Measurements from ENCODE around the gene ZNF581.

ZNF581 gene

GRCh38 chr19:55683449-55684261 lies 40.2 kb downstream of the ZNF581 start:
- no peak for DNase-seq

GRCh38 chr19:55684946-55685681 lies 41.7 kb downstream of the ZNF581 start:
- DNase-seq = no peak

- DNase-seq = no peak
Observed at GRCh38 chr19:55685776-55686175, 42.3 kb downstream of the ZNF581 start.

- DNase-seq = no peak
Observed at GRCh38 chr19:55686311-55687050, 43.0 kb downstream of the ZNF581 start.

GRCh38 chr19:55687281-55688201 lies 44.1 kb downstream of the ZNF581 start:
- no peak for DNase-seq

- peak; percentile 72 for DNase-seq
Observed at GRCh38 chr19:55688422-55689218, 45.2 kb downstream of the ZNF581 start.

- DNase-seq = no peak
Observed at GRCh38 chr19:55689411-55690108, 46.1 kb downstream of the ZNF581 start.

GRCh38 chr19:55690109-55690768 lies 46.8 kb downstream of the ZNF581 start:
- no peak for DNase-seq

- DNase-seq = no peak
Observed at GRCh38 chr19:55690769-55691545, 47.5 kb downstream of the ZNF581 start.

- no peak for DNase-seq
Observed at GRCh38 chr19:55691561-55692481, 48.4 kb downstream of the ZNF581 start.

GRCh38 chr19:55692681-55693081 lies 49.2 kb downstream of the ZNF581 start:
- no peak for DNase-seq

GRCh38 chr19:55693336-55693974 lies 50.0 kb downstream of the ZNF581 start:
- no peak for DNase-seq

- no peak for DNase-seq
Observed at GRCh38 chr19:55694241-55694655, 50.8 kb downstream of the ZNF581 start.

- no peak for DNase-seq
Observed at GRCh38 chr19:55694656-55695491, 51.4 kb downstream of the ZNF581 start.

Data from right forelimb (tissue), 1 donor.